NCI-H2029 (cell line): ENCODE results near the gene RPAP3.
A peak's percentile ranks its signal among the peaks of the same experiment; 100 is the strongest.

Experiments used
- DNase-seq: peaks from one replicate; lab custom pipeline; 2025; lab: John Stamatoyannopoulos, UW

RPAP3 gene

GRCh38 chr12:47721431-47721973 lies 15.7 kb upstream of the RPAP3 start:
- no peak for DNase-seq

GRCh38 chr12:47718531-47718930 lies 12.7 kb upstream of the RPAP3 start:
- DNase-seq = no peak

DNA sequence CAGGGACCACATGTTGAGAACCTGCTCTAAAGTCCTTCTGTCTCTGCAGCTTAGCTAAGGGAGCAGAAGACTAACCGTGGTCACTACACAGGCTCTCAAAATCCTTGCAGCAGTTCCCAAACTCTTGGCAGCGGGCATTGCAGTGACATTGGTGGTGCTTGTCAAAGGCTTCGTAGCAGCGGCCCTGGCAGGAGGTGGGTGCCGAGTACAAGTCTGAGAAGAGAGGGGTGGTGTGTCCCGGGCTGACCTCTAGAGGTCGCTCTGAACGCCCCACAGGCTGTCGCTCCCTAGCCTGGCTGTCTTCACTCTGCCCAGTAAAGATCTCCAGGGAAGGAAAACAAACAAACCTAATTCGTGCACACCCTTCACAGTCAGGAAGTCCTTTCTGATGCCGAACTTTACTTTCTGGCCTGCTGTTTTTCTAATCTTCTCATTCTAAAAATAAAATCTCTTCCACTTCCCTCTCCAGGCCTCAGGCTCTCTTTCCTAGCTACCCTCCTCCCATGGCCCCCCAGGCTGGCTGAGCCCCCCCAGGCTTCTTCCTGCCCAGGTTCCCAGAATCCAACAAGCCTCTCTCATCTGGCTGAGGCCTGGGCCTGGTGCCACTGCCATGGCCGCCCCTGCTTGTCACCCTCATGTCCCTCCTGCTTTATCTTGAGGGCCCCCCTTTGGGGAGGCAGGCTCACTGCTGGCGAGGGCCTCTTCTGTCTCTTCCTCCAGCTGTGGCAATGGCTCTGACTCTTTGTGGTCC lies 11.8 kb upstream of the RPAP3 start:
- peak; percentile 63 for DNase-seq

DNA sequence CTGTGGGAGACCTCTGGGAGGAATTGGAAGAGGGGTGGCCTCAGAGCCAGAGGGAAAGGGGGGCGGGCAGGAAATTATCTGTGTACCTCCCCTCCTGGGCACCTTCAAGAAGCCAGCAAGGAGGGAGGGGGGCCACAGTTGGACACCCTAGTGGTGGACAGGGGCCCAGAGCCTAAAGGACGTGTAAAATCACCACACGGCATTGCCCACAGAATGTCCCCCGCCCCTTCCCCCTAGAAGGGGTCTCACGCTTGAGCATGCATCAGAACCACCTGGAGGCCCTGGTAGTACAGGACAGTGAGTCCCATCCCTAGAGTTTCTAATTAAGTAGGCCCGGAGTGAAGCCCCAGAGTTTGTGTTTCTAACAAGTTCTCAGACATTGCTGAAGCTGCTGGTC lies 11.2 kb upstream of the RPAP3 start:
- DNase-seq = no peak

DNA sequence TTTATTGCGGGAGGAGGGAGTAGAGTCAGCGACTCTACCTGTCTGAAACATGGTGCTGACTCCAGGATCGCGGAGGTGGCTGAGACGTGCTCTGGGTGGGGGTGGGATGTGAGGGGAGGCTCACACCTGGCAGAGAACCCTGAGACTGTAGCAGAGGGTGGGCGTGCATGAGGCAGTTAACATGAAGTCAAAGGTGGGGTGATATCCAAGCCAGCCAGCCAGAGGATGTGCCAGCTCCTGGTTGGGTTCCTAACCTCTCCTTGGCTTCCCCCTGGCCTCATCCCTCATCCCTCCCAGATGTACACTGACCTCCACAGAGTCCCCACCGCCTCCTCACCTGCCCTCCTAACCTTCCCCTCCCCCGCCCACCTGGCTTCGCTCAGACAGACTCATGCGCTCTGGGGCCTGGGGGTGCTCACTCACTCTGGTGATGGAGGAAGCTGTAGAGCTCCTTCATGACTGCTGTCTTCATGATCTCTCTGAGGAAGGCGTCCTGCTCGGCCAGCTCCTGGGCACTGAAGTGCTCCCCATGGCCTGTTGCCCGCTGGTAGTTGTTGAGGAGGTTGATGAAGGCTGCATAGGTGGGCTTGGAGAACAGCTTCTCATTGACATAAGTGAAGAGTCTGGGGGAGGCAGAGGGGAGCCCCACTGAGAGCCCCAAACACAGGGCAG lies 10.2 kb upstream of the RPAP3 start:
- DNase-seq = no peak

DNA sequence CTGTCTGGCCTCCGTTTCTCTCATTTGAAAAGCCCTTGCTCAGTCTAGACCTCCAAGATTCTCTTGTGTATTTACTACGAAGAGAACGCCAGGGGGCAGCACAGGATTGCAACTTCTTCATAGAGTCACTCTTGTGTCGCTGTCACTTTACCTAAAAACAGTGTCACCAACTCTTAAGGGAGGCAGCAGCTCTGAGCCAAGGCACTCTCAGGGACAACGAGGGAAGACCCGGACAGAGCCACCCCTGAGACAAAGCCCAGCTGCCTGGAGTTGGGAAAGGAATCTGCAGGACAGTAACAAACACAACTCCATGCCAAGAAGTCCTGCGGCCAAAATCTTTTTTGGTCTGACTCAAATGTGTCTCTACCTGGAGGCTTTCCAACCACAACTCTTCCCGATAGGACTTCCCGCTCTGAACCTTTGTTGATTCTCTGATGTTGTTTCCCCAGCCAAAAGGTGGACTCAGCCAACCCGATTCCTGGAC lies 9.6 kb upstream of the RPAP3 start:
- peak; percentile 81 for DNase-seq

DNA sequence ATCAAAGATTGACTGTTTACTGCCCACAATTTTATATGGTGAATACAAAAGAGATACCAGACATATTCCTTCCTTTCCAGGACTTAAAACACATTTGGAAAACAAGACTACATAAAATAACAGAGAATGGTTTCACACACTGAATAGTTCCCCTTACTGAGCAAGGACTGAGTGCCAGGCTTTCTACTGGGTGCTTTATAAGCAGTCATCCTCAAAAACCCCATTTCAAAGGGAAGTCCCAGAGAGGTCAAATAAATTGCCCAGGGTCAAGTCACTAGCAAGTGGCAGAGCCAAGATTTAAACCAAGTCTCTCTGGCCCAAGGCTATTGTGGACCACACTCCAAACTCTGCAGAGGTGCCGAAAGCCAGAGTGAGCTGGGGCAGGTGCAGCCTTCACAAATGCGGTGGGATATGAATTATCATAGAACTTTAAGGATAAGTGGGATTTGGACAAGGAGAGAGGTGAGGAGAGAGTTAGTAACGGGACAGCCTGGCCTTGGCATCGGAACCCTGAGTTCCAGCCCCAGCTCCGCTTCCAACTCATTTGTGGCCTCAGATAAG lies 9.1 kb upstream of the RPAP3 start:
- DNase-seq = no peak

GRCh38 chr12:47712171-47712570 lies 6.3 kb upstream of the RPAP3 start:
- no peak for DNase-seq

DNA sequence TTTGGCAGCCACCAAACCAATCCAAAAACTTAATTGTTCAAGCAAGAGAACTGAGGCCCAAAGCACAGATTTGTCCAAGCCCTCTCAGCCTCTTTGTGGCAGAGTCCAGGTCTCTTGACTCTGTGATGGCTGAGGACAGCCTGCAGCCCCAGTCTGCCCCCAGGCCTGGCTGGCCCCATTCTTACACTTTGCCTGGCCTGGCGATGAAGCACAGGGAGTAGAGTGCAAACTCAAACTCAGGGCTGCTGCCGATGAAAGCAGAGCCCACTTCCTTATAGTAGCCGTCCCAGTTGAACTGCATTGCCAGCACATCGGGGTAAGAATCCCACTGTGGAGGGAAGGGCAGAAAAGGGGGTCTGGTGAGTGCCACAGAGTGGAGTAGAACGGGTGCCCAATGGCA lies 5.6 kb upstream of the RPAP3 start:
- no peak for DNase-seq

DNA sequence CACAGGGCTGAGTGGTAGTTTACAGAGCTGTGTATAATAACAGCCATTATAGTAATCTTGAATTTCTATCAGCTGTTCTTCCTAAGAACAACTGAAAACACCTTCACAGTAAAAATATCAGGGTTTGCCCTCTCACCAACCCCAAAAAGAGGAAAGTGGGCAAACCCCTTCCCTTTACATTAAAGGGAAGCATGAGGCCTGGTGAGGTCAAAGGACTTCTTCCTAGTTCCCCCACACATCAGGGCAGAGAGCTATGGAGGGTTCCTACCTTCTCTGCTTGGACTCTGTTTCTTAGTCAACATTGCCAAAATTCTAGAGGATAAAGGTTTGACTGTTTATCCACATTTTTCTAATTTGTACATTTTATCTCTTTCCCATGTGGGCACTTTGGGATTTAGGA lies 4.4 kb upstream of the RPAP3 start:
- no peak for DNase-seq

- DNase-seq = no peak
Observed at GRCh38 chr12:47709671-47710070, 3.8 kb upstream of the RPAP3 start.

GRCh38 chr12:47709237-47709636 lies 3.4 kb upstream of the RPAP3 start:
- DNase-seq = no peak

- no peak for DNase-seq
Observed at GRCh38 chr12:47707905-47708543, 2.2 kb upstream of the RPAP3 start.

DNA sequence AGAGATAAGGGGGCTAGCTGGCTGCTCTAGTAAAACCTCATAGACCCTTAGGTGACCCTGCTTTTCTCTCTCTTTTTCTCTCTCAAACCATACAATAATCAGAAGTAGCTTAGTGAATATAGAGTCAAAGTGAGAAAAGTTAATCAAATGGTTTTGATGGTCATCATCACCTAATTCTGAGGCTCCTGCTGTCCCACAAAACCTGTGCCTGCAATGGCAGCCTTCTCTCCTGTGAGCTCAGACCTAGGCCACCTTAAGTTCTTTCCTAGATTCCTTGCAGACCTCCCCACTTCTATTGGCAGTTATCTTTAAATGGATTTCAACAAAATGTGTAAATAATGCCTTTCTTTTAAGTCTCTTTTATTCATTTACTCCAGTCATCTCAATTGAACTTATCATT lies 1.5 kb upstream of the RPAP3 start:
- no peak for DNase-seq

GRCh38 chr12:47705229-47705565 lies 633 bp downstream of the RPAP3 start:
- DNase-seq = no peak

DNA sequence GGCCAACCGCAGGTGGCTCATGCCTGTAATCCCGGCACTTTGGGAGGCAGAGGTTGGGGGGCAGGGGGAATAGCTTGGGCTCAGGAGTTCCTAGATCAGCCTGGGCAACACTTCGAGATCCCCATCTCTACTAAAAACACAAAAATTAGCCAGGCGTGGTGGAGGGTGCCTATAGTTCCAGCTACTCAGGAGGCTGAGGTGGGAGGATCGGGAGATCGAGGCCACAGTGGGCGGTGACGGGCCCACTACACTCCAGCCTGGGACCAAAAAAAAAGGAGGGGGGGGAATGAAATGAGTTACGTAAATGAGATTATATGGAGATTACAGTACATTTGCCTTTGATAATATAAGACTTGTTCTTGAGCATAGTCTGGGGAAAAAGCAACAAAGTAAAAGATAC lies 1.1 kb downstream of the RPAP3 start:
- DNase-seq = no peak

DNA sequence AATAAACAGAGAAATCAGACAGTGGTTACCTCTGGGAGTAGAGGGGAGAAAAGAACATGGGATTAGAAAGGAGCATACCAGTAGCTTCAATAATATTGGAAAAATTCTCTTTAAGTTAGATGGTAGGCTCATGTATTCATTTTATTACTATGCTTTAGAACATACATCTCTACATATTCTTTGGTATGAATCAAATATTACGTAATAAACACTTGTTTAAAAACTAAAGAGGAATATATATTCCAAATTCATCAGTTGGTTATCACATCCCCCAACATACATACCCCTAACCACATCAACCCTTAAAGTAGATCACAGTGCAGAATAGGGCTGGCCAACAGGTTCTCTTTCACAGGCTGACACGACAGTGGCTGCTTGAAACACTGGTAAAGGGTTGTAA lies 5.6 kb downstream of the RPAP3 start:
- DNase-seq = no peak

GRCh38 chr12:47698631-47699030 lies 7.2 kb downstream of the RPAP3 start:
- DNase-seq = no peak

GRCh38 chr12:47698055-47698454 lies 7.8 kb downstream of the RPAP3 start:
- DNase-seq = no peak

DNA sequence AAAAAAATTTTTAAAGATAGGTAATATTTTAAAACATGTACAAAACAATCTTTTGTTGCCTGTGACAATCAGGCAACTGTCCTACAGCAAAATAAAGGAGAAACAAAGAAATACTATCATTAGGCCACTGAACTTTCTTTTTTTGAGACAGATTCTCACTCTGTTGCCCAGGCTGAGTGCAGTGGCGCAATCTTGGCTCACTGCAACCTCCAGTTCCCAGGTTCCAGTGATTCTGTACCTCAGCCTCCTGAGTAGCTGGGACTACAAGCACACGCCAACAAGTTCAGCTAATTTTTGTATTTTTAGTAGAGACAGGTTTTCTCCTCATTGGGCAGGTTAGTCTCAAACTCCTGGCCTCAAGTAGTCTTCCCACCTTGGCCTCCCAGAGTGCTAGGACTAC lies 16.6 kb downstream of the RPAP3 start:
- no peak for DNase-seq

DNA sequence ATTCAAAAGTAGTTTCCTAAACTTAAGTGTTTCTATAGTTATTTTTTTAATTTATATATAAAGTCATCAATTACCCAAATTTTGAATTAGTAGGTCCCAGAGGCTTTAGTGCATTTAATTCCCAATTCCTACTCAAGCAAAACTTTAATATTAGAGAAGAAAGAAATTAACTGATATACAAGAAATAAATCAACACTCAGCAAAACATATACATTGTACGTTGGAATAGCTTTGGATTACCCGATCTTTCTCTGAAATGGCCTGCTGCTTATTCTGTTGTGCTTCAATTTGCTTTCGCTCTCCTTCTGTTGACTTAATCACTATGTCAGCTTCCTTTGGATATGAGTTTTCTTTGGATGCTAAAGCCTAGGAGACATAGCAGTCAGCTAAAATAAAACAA lies 18.2 kb downstream of the RPAP3 start:
- DNase-seq = no peak

GRCh38 chr12:47686645-47687240 lies 19.1 kb downstream of the RPAP3 start:
- no peak for DNase-seq
